ENCODE data around the gene NWD2.

DNA sequence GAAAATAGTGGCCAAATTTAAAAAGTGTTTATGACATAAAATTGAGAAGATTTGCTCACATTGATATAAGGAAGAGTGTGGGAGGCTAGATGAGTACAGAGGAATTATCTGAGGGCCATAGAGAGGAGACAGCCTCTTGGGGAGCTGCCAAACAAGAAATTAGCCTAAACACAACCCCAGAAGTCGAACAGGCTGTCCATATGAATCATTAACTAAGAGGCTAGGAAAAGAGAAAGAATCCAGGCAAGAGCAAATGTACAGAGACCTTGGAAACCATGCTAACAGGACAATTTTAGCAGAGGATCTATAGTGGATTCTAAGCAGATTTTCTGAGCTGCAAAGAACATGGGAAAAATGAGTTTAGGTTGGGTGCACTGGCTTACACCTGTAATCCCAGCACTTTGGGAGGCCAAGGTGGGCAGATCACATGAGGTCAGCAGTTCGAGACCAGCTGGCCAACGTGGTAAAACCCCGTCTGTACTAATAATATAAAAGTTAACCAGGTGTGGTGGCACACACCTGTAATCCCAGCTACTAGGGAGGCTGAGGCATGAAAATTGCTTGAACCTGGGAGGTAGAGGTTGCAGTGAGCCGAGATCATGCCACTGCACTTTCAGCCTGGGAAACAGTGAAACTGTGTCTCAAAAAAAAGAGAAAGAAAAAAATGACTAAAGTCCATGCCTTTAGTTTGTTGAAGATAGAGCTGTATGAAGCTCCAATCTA, 76.1 kb downstream of the NWD2 start:
- TF ChIP-seq POLR2AphosphoS5 (IDR thresholded peaks at IDR 0.05) (no peak), POLR2A (IDR thresholded peaks at IDR 0.05) (no peak)
- TF ChIP-seq, protein P1, sequence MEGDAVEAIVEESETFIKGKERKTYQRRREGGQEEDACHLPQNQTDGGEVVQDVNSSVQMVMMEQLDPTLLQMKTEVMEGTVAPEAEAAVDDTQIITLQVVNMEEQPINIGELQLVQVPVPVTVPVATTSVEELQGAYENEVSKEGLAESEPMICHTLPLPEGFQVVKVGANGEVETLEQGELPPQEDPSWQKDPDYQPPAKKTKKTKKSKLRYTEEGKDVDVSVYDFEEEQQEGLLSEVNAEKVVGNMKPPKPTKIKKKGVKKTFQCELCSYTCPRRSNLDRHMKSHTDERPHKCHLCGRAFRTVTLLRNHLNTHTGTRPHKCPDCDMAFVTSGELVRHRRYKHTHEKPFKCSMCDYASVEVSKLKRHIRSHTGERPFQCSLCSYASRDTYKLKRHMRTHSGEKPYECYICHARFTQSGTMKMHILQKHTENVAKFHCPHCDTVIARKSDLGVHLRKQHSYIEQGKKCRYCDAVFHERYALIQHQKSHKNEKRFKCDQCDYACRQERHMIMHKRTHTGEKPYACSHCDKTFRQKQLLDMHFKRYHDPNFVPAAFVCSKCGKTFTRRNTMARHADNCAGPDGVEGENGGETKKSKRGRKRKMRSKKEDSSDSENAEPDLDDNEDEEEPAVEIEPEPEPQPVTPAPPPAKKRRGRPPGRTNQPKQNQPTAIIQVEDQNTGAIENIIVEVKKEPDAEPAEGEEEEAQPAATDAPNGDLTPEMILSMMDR (IDR thresholded peaks at IDR 0.05 in 8 of 11, conservative IDR thresholded peaks at IDR 0.05 in 3 of 11) = no peak

All from spleen (tissue), 7 donors.